AG04450 (cell line): ENCODE measurements around the gene LEMD2. TPM values are rescaled to one million over a fixed set of nuclear protein-coding genes. Genes with fewer than 3 reads are reported as not detected.

ENCODE experiments used
- CTCF ChIA-PET: fragments of 300-600, 350-600 bp; formaldehyde crosslinking; extraction: SDS; loops from one replicate; lab custom pipeline; 2022; ENCODE audit warnings: antibody characterized with exemption, inconsistent platforms; lab: Charles Lee
- POLR2A ChIA-PET: fragments of 350-600 bp; formaldehyde crosslinking; extraction: SDS; loops from one replicate; lab custom pipeline; 2021; ENCODE audit warnings: antibody characterized with exemption, inconsistent platforms; lab: Yijun Ruan, JAX
- DNase-seq: peaks from one replicate; pipeline ENCODE4 v3.0.0-alpha.2; 2011; ENCODE audit warnings: low read depth, low spot score
- H3K27ac ChIP-seq: one replicate; pipeline ENCODE4 v1.5.1; 2012; ENCODE audit warnings: low read depth, low read length, control low read depth
- H3K27me3 ChIP-seq: one replicate; pipeline ENCODE4 v1.6.0; 2012; ENCODE audit warnings: low read length; ENCODE audit not compliant: control insufficient read depth, insufficient read depth
- H3K4me3 ChIP-seq: 2 replicates; pipeline ENCODE4 v1.5.1; 2011; ENCODE audit warnings: mild to moderate bottlenecking, low read depth, low read length, control low read depth
- H3K9me3 ChIP-seq: 2 replicates; pipeline ENCODE4 v1.5.1; 2012; ENCODE audit warnings: low read length; ENCODE audit not compliant: control insufficient read depth, insufficient read depth
- polyA plus RNA-seq: library from polyadenylated mRNA; depleted of rRNA; stranded (reverse); fragments of >200 nt; gene quantifications from 2 replicates; pipeline ENCODE4 v1.2.3, GENCODE V29; 2011
- TF ChIP-seq, protein P1 (sequence below): IDR thresholded peaks from 2 replicates; pipeline ENCODE4 v1.5.1; 2011; ENCODE audit warnings: low read depth, low read length, control low read depth, inconsistent platforms

Gene LEMD2
- polyA plus RNA-seq, 1 experiment = 47.4 TPM

- Histone ChIP-seq H3K27me3 (peaks cover 2% of the 10 kb centered on the region), H3K27ac (peak overlapping the region; percentile 89), H3K4me3 (peak overlapping the region; percentile 69), H3K9me3 (peaks cover 3% of the 10 kb centered on the region; the same call in 1 of the 2 replicates)
- TF ChIP-seq, protein P1, sequence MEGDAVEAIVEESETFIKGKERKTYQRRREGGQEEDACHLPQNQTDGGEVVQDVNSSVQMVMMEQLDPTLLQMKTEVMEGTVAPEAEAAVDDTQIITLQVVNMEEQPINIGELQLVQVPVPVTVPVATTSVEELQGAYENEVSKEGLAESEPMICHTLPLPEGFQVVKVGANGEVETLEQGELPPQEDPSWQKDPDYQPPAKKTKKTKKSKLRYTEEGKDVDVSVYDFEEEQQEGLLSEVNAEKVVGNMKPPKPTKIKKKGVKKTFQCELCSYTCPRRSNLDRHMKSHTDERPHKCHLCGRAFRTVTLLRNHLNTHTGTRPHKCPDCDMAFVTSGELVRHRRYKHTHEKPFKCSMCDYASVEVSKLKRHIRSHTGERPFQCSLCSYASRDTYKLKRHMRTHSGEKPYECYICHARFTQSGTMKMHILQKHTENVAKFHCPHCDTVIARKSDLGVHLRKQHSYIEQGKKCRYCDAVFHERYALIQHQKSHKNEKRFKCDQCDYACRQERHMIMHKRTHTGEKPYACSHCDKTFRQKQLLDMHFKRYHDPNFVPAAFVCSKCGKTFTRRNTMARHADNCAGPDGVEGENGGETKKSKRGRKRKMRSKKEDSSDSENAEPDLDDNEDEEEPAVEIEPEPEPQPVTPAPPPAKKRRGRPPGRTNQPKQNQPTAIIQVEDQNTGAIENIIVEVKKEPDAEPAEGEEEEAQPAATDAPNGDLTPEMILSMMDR = no peak
- ChIA-PET POLR2A (interaction anchor here (0.6 to 1.9 kb wide), 6 partner anchors 11 to 52 kb away, joined by 3 to 12 read pairs (median 4); no protein-coding TSS in a partner anchor), CTCF (interaction anchor here (0.6 to 5.5 kb wide), 3 partner anchors 16 to 240 kb away, joined by 3 to 31 read pairs (median 6); no protein-coding TSS in a partner anchor)
- DNase-seq = peak; percentile 38
Measured at GRCh38 chr6:33787954-33788693, 806 bp downstream of the LEMD2 start.

DNA sequence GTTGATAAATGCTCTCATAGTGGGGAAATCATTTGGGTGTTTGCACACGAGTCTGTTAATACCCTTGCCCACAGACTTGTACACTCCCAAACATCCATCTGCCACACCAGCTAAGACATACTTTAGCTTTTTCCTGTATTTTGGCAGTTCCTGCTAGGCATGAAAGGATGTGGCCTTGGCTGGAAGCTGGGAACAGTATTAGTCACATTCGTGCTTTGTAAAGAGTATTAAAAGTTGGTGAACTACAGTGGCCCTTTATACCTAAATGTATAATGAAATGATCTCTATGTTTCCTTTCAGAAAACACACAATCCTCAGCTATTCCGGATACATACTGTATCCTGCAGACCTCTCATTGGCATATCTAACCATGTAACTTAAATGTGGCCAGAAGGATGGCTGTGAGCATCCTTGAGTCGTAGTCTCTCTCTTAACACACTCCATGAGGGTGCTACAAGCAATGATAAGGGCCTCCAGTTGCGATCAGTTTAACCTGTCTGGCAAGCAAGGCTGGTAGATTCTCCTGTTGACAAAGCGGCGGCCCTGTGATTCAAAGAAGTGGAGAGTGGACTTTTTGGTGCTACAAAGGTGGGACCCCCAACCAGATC lies 1.5 kb downstream of the LEMD2 start:
- TF ChIP-seq, protein P1 = no peak
- H3K27ac ChIP-seq = peak overlapping the region; percentile 89
- no peaks in the 10 kb centered on the region for H3K27me3 ChIP-seq
- no peak for DNase-seq
- H3K4me3 ChIP-seq = peak overlapping the region; percentile 69
- ChIA-PET CTCF (interaction anchor here (0.6 to 5.5 kb wide), 3 partner anchors 15 to 240 kb away, joined by 3 to 31 read pairs (median 6); no protein-coding TSS in a partner anchor), POLR2A (interaction anchor here (0.7 to 1.9 kb wide), 4 partner anchors 10 to 53 kb away, joined by 3 to 12 read pairs (median 3); no protein-coding TSS in a partner anchor)
- peaks cover 3% of the 10 kb centered on the region; the same call in 1 of the 2 replicates for H3K9me3 ChIP-seq

GRCh38 chr6:33786736-33787135 lies 2.2 kb downstream of the LEMD2 start:
- Histone ChIP-seq H3K27me3 (no peaks in the 10 kb centered on the region), H3K4me3 (peak overlapping the region; percentile 69), H3K9me3 (peaks cover 3% of the 10 kb centered on the region; the same call in 1 of the 2 replicates), H3K27ac (no peak overlapping the region)
- no peak for DNase-seq
- ChIA-PET CTCF (interaction anchor here (1.3 to 5.5 kb wide), 3 partner anchors 14 to 75 kb away, joined by 4 to 31 read pairs (median 5); partner anchors contain the start of gene UQCC2), POLR2A (interaction anchor here (1.9 kb wide), 1 partner anchor 15 kb away, joined by 12 read pairs; no protein-coding TSS in a partner anchor)
- TF ChIP-seq, protein P1 = no peak

- ChIA-PET POLR2A (no interaction called here), CTCF (interaction anchor here (1.3 to 5.5 kb wide), 3 partner anchors 13 to 74 kb away, joined by 4 to 31 read pairs (median 5); partner anchors contain the start of gene UQCC2)
- Histone ChIP-seq H3K27ac (no peak overlapping the region), H3K4me3 (no peak overlapping the region), H3K9me3 (peaks cover 3% of the 10 kb centered on the region; the same call in 1 of the 2 replicates), H3K27me3 (no peaks in the 10 kb centered on the region)
- TF ChIP-seq, protein P1 = no peak
- no peak for DNase-seq
Measured at GRCh38 chr6:33785778-33786177, 3.2 kb downstream of the LEMD2 start.
